K562 (cell line): Measurements from ENCODE around the gene NKX6-2.

Source experiments
- AFF4 ChIP-seq: sonication (generic); formaldehyde crosslinking; IDR thresholded peaks from 2 replicates; pipeline ENCODE4 v1.8.0; 2023; ENCODE audit warnings: mild to moderate bottlenecking, missing genetic modification reagents
- CBX3 ChIP-seq, 2 experiments: IDR thresholded peaks; 1 replicate in 1 of 2; 2 replicates in 1 of 2; pipeline ENCODE4 v1.6.1; 2012; ENCODE audit warnings: inconsistent platforms in 2 of 2, low read length in 2 of 2, borderline replicate concordance in 1 of 2, control low read depth in 1 of 2
- CREB3 ChIP-seq: fragments of 450-650 bp; conservative IDR thresholded peaks from 2 replicates; pipeline ENCODE4 v1.6.1; 2016; ENCODE audit warnings: missing genetic modification characterization, low read depth, mild to moderate bottlenecking, missing compliant biosample characterization, moderate library complexity
- EP300 ChIP-seq: IDR thresholded peaks from 2 replicates; pipeline ENCODE4 v1.6.1; 2012; ENCODE audit warnings: low read length, improper control_type of control experiment
- GABPB1 ChIP-seq: sonication (generic); formaldehyde crosslinking; IDR thresholded peaks from 2 replicates; pipeline ENCODE4 v1.8.0; 2022; ENCODE audit warnings: mild to moderate bottlenecking, missing genetic modification reagents
- HES1 ChIP-seq: fragments of 450-650 bp; IDR thresholded peaks from 2 replicates; pipeline ENCODE4 v1.6.1; 2016; ENCODE audit warnings: low read depth, mild to moderate bottlenecking, moderate library complexity
- NFRKB ChIP-seq: fragments of 450-650 bp; IDR thresholded peaks from 2 replicates; pipeline ENCODE4 v1.6.1; 2016; ENCODE audit warnings: low read depth
- SP2 ChIP-seq: IDR thresholded peaks from 2 replicates; pipeline ENCODE4 v1.6.1; 2011; ENCODE audit warnings: mild to moderate bottlenecking, low read depth, low read length, moderate library complexity; ENCODE audit not compliant: poor library complexity, severe bottlenecking; ENCODE audit errors: extremely low read depth
- TCF7 ChIP-seq: sonication (generic); IDR thresholded peaks from 2 replicates; pipeline ENCODE4 v1.6.1; 2016; ENCODE audit warnings: antibody characterized with exemption, borderline replicate concordance
- TCF7L2 ChIP-seq: fragments of 150-350 bp; IDR thresholded peaks from 2 replicates; pipeline ENCODE4 v1.6.1; 2016; ENCODE audit warnings: low read depth, mild to moderate bottlenecking, low read length, moderate library complexity
- TEAD4 ChIP-seq, 2 experiments: sonication (generic) in 1 of 2; formaldehyde crosslinking in 1 of 2; IDR thresholded peaks; 2 replicates each; pipeline versions ENCODE4 v1.6.1 to v1.8.0; 2012 to 2022; ENCODE audit warnings: borderline replicate concordance in 1 of 2, inconsistent platforms in 1 of 2, low read length in 1 of 2, mild to moderate bottlenecking in 1 of 2, missing genetic modification reagents in 1 of 2
- TGIF2 ChIP-seq: sonication (generic); formaldehyde crosslinking; IDR thresholded peaks from 2 replicates; pipeline ENCODE4 v1.8.1; 2022; ENCODE audit warnings: mild to moderate bottlenecking, missing genetic modification reagents, moderate library complexity
- ZKSCAN3 ChIP-seq: fragments of 250-450 bp; sonication (Bioruptor Pico); IDR thresholded peaks from 2 replicates; pipeline ENCODE4 v1.4.0; 2020

- TF ChIP-seq SP2 (no peak), CREB3 (tag) (no peak), TCF7L2 (no peak), TGIF2 (CRISPR knock-in tag) (no peak), CBX3 (IDR thresholded peaks at IDR 0.05; ENCODE audit: borderline replicate concordance in 1 of 2, low read length in 2 of 2) (no peak), HES1 (no peak), ZKSCAN3 (CRISPR knock-in tag) (no peak), NFRKB (no peak), EP300 (no peak), TCF7 (no peak), TEAD4 (IDR thresholded peaks at IDR 0.05; ENCODE audit: low read length) (no peak), TEAD4 (CRISPR knock-in tag; IDR thresholded peaks at IDR 0.05; ENCODE audit: borderline replicate concordance) (no peak), GABPB1 (no peak), AFF4 (CRISPR knock-in tag) (no peak)
These were observed 10.8 kb downstream of the NKX6-2 start for GRCh38 chr10:132774902-132775863.
